ENCODE data around the gene NAV2.

The NAV2 gene

DNA sequence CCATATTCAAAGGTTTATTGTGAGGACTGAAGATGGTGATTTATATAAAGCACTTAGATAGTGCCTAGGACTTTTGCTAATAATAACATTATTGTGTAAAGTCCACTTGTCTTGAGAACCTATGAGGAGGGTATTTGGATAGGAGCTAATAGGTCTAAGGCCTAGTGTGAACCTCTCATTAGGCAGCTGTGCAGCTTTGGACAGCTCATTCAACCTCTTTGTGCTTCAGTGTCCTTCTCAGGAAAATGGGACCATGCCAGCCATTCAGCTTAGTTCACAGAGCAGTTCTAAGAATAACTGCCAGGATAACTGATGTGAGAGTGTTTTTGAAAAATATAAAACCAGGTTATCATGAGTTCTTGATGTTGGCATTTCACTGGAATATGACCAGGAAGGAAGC lies 56.2 kb downstream of the NAV2 start:
- DNase-seq (ENCODE audit: low spot score) = no peak
- TF ChIP-seq, protein P1, sequence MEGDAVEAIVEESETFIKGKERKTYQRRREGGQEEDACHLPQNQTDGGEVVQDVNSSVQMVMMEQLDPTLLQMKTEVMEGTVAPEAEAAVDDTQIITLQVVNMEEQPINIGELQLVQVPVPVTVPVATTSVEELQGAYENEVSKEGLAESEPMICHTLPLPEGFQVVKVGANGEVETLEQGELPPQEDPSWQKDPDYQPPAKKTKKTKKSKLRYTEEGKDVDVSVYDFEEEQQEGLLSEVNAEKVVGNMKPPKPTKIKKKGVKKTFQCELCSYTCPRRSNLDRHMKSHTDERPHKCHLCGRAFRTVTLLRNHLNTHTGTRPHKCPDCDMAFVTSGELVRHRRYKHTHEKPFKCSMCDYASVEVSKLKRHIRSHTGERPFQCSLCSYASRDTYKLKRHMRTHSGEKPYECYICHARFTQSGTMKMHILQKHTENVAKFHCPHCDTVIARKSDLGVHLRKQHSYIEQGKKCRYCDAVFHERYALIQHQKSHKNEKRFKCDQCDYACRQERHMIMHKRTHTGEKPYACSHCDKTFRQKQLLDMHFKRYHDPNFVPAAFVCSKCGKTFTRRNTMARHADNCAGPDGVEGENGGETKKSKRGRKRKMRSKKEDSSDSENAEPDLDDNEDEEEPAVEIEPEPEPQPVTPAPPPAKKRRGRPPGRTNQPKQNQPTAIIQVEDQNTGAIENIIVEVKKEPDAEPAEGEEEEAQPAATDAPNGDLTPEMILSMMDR (IDR thresholded peaks at IDR 0.05; ENCODE audit: borderline replicate concordance, control extremely low read depth, extremely low read depth, insufficient read depth, missing control alignments) = no peak
- in situ Hi-C loops (cut with MboI; ENCODE audit: low sequenced_read_pairs, unreplicated experiment) = no loop called here

DNA sequence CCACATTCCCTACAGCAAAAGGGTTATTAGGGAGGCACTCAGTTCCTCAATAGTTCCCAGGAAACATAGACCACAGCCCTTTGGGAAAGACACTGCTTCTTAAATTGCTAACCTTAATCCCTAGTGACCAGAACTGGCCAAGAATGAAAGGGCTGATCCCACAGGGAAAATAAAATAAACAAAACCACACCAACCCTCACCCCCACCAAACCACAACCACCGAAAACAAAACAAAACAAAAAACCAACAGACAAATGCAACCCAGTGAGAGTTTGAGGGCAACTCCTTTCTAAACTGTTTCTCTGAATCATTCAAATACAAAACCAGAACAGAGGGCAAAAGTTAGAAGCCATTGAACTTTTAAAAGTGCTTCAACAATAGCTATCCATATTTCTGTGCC lies 57.2 kb downstream of the NAV2 start:
- DNase-seq (ENCODE audit: low spot score) = no peak
- in situ Hi-C loops (cut with MboI; ENCODE audit: low sequenced_read_pairs, unreplicated experiment) = no loop called here
- TF ChIP-seq, protein P1 (IDR thresholded peaks at IDR 0.05; ENCODE audit: borderline replicate concordance, control extremely low read depth, extremely low read depth, insufficient read depth, missing control alignments) = no peak

DNA sequence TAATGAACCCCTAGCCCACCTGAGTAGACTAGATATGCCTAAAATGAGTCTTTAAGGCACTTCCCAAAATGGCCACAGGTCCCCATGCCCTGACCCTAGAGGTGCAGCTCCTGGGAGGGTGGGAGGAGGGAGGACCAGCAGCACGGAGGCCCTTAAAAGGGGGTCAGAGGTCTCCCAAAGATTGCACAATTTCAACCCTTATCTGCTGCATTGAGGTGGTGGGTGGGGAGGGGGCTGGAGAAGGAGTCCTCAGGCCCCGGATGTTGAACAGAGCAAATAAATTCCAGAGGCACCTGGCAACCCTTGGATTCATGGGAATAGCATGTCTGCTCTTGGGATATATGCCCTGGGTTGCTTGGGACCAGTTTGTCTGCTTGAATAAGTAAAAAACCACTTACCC lies 57.6 kb downstream of the NAV2 start:
- TF ChIP-seq, protein P1 (IDR thresholded peaks at IDR 0.05; ENCODE audit: borderline replicate concordance, control extremely low read depth, extremely low read depth, insufficient read depth, missing control alignments) = no peak
- no peak for DNase-seq (ENCODE audit: low spot score)
- in situ Hi-C loops (cut with MboI; ENCODE audit: low sequenced_read_pairs, unreplicated experiment) = no loop called here

DNA sequence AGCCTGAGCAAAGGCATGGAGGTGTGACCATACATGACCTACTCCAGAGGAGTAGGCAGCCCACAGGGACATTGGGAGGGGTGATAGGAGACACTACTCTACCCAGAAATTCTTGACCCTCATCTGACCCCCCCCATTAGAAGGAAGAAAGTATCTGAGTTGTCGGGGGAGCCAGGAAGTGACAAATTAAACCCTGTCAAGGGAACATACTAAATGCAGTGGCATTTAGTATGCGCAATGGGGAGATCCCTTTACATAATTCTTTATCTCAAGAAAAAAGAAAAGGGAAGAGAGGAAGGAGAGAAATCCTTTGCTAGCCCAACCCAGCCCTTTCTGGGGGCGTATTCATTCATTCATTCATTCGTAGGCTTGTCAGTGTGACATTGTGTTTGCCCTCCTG lies 58.8 kb downstream of the NAV2 start:
- TF ChIP-seq, protein P1 (IDR thresholded peaks at IDR 0.05; ENCODE audit: borderline replicate concordance, control extremely low read depth, extremely low read depth, insufficient read depth, missing control alignments) = no peak
- no peak for DNase-seq (ENCODE audit: low spot score)
- in situ Hi-C loops (cut with MboI; ENCODE audit: low sequenced_read_pairs, unreplicated experiment) = no loop called here

DNA sequence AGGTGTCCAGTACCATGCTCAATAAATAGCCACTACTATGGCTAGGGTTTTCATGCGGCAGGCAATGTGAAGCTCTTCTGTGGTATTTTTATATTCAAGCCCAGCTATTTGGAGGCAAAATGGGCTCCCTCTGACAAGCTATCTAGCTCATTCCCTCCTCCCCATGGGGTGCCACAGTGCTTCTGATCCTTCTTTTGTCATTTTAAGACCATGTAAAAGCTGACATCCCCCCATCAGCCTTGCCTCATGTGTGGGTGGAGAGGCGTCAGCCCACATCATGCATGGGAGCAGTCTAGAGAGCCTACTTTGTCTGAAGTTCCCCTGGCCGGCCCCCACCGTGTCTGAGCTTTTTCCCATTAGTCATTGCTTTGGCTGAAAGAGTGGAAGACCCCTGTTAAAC lies 59.8 kb downstream of the NAV2 start:
- in situ Hi-C loops (cut with MboI; ENCODE audit: low sequenced_read_pairs, unreplicated experiment) = no loop called here
- DNase-seq (ENCODE audit: low spot score) = no peak
- TF ChIP-seq, protein P1 (IDR thresholded peaks at IDR 0.05; ENCODE audit: borderline replicate concordance, control extremely low read depth, extremely low read depth, insufficient read depth, missing control alignments) = no peak

DNA sequence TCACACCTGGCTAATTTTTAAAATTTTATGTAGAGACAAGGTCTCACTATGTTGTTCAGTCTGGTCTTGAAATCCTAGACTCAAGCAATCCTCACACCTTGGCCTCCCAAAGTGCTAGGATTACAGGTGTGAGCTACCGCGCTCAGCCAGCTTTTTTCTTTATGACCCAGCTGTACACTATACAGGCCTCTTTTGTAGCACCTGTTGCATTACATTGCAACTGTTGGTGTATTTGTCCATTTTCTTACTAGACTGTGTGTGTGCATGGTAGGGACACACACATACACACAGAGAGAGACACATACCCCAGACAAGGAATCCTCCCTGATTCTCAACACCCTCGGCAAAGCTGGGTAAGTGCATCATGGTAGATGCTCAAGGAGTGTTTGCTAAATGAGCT lies 61.7 kb downstream of the NAV2 start:
- TF ChIP-seq, protein P1 (IDR thresholded peaks at IDR 0.05; ENCODE audit: borderline replicate concordance, control extremely low read depth, extremely low read depth, insufficient read depth, missing control alignments) = no peak
- DNase-seq (ENCODE audit: low spot score) = no peak
- in situ Hi-C loops (cut with MboI; ENCODE audit: low sequenced_read_pairs, unreplicated experiment) = no loop called here
